K562 (cell line): ENCODE measurements around the gene RNF121. TPM values are rescaled to one million over a fixed set of nuclear protein-coding genes. Genes with fewer than 3 reads are reported as not detected.

Source experiments
- ATAC-seq: fragments of 200-7000 bp; cut with Tn5 transposase; 3 replicates; pipeline ENCODE4 v1.9.1; 2020; ENCODE audit warnings: moderate library complexity
- BruUV-seq: library from RNA; stranded (reverse); fragments of 400-500 nt; replicated peaks from 2 replicates; lab custom pipeline; 2021; lab: Mats Ljungman, UMichigan
- CTCF ChIA-PET: fragments of 300-600 bp; formaldehyde crosslinking; extraction: SDS; loops from one replicate; lab custom pipeline; 2021; ENCODE audit warnings: low intra/inter-chr PET ratio; lab: Yijun Ruan, JAX
- POLR2A ChIA-PET: fragments of 300-600, 350-650 bp; sonication (Branson Sonifier 250); formaldehyde crosslinking; extraction: SDS; loops from one replicate; lab custom pipeline; 2021; ENCODE audit warnings: antibody characterized with exemption, inconsistent platforms; lab: Yijun Ruan, JAX
- DNase-seq, 4 experiments: peaks; one replicate each; pipeline versions ENCODE4 v3.0.0 to v3.0.0-alpha.2; 2011 to 2018; ENCODE audit warnings: low spot score in 3 of 4, mixed read lengths in 3 of 4; ENCODE audit errors: extremely low read depth in 1 of 4
- FAIRE-seq: peaks from 2 replicates; lab custom pipeline; 2011; peaks lifted over from hg19 to GRCh38; lab: Jason Lieb, UNC
- H2AFZ ChIP-seq: 2 replicates; pipeline ENCODE4 v1.6.0; 2011; ENCODE audit warnings: low read depth, low read length, control low read depth, inconsistent platforms
- H3K27ac ChIP-seq: fragments of 200-600 bp; 3 replicates; pipeline ENCODE4 v1.8.0; 2011; ENCODE audit warnings: low read depth, mild to moderate bottlenecking, control low read depth, inconsistent platforms, low read length, moderate library complexity, mixed read lengths; ENCODE audit errors: extremely low read depth
- H3K27me3 ChIP-seq, 2 experiments: fragments of 300-600 bp in 1 of 2; 2 replicates in 1 of 2; 3 replicates in 1 of 2; pipeline versions ENCODE4 v1.6.0 to v1.8.0; 2011; ENCODE audit warnings: inconsistent platforms in 2 of 2, low read length in 2 of 2, mild to moderate bottlenecking in 1 of 2, mixed read lengths in 1 of 2, moderate library complexity in 1 of 2; ENCODE audit not compliant: control insufficient read depth in 2 of 2, insufficient read depth in 2 of 2
- H3K36me3 ChIP-seq: fragments of 300-600 bp; 3 replicates; pipeline ENCODE4 v1.8.0; 2011; ENCODE audit warnings: mild to moderate bottlenecking, low read length, inconsistent platforms; ENCODE audit not compliant: control insufficient read depth, insufficient read depth
- H3K4me1 ChIP-seq, 2 experiments: fragments of 200-600 bp in 1 of 2; replicated peaks in 1 of 2; 2 replicates in 1 of 2; 3 replicates in 1 of 2; pipeline versions ENCODE4 v1.5.1 to v1.8.0; 2011; ENCODE audit warnings: inconsistent platforms in 2 of 2, low read length in 2 of 2, mild to moderate bottlenecking in 1 of 2, mixed read lengths in 1 of 2, moderate library complexity in 1 of 2; ENCODE audit not compliant: control insufficient read depth in 2 of 2, insufficient read depth in 2 of 2
- H3K4me2 ChIP-seq: 2 replicates; pipeline ENCODE4 v1.6.1; 2011; ENCODE audit warnings: low read length, control low read depth, inconsistent platforms, mixed read lengths; ENCODE audit not compliant: insufficient read depth
- H3K4me3 ChIP-seq: fragments of 200-600 bp; sonication (generic), shearing (Covaris generic); 2 replicates; pipeline ENCODE4 v1.5.1; 2016; ENCODE audit warnings: control low read depth, inconsistent platforms
- H3K79me2 ChIP-seq: fragments of 200-600 bp; 3 replicates; pipeline ENCODE4 v1.8.0; 2011; ENCODE audit warnings: low read length, inconsistent platforms; ENCODE audit not compliant: control insufficient read depth, insufficient read depth
- H3K9ac ChIP-seq, 2 experiments: 2 replicates each; pipeline versions ENCODE4 v1.6.0 to v1.6.1; 2011; ENCODE audit warnings: low read depth in 2 of 2, low read length in 2 of 2, control low read depth in 1 of 2, inconsistent platforms in 1 of 2, mild to moderate bottlenecking in 1 of 2, mixed read lengths in 1 of 2; ENCODE audit not compliant: insufficient read depth in 1 of 2
- H3K9me1 ChIP-seq: one replicate; pipeline ENCODE4 v1.6.0; 2011; ENCODE audit warnings: inconsistent platforms, mild to moderate bottlenecking, low read length, moderate library complexity; ENCODE audit not compliant: control insufficient read depth, insufficient read depth
- H3K9me3 ChIP-seq: replicated peaks from 2 replicates; pipeline ENCODE4 v1.5.1; 2011; ENCODE audit warnings: low read depth, low read length, inconsistent platforms; ENCODE audit not compliant: control insufficient read depth, insufficient read depth
- H4K20me1 ChIP-seq: replicated peaks from 2 replicates; pipeline ENCODE4 v1.6.1; 2011; ENCODE audit warnings: low read length, inconsistent platforms, mixed read lengths; ENCODE audit not compliant: control insufficient read depth, insufficient read depth
- ERF ChIP-seq: fragments of 450-650 bp; formaldehyde crosslinking; IDR thresholded peaks from 2 replicates; pipeline ENCODE4 v1.4.0; 2020; ENCODE audit warnings: mild to moderate bottlenecking, mixed read lengths
- POLR2A ChIP-seq: fragments of 450-650 bp; conservative IDR thresholded peaks from 2 replicates; pipeline ENCODE4 v1.6.1; 2016
- RNF2 ChIP-seq: sonication (generic); IDR thresholded peaks from 2 replicates; pipeline ENCODE4 v1.6.1; 2016
- SPI1 ChIP-seq: IDR thresholded peaks from 2 replicates; pipeline ENCODE4 v1.6.1; 2011; ENCODE audit warnings: low read depth, low read length, control low read depth, borderline replicate concordance
- XRCC4 ChIP-seq: IDR thresholded peaks from one replicate; pipeline ENCODE4 v1.6.1; 2011; ENCODE audit not compliant: insufficient read depth, insufficient read length; ENCODE audit errors: extremely low read depth
- ZNF551 ChIP-seq: fragments of 250-450 bp; sonication (Bioruptor Pico); IDR thresholded peaks from 2 replicates; pipeline ENCODE4 v1.5.0; 2021; ENCODE audit warnings: mild to moderate bottlenecking, moderate library complexity
- WGBS: fragments of 100-300 bp; shearing (Covaris generic); methylation state at CpG from one replicate; pipeline ENCODE4 v1.1.6; 2016; ENCODE audit warnings: low coverage, mixed read lengths; ENCODE audit not compliant: insufficient coverage; ENCODE audit errors: missing lambda C conversion rate; 5-methylcytosine and 5-hydroxymethylcytosine counted together
- in situ Hi-C: fragments of 300-500 bp; cut with MboI; formaldehyde crosslinking; loops from 4 replicates; pipeline ENCODE4 v1.15.0; 2018; ENCODE audit warnings: inconsistent platforms, mixed read lengths
- intact Hi-C: fragments of 100-400 bp; cut with micrococcal nuclease; formaldehyde crosslinking; loops from 2 replicates; pipeline ENCODE4 v1.14.2; 2022
- polyA plus RNA-seq, 8 experiments: library from polyadenylated mRNA; depleted of rRNA in 4 of 8; stranded (reverse) in 5 of 8; unstranded in 3 of 8; fragments of >200 nt; fragmentation: Nextera tagmentation in 2 of 8; fragmentation: Illumina TruSeq in 1 of 8; extraction: Ambion mirVana in 2 of 8; extraction: Trizol in 1 of 8; gene quantifications; 2 replicates each; pipeline versions ENCODE4 v1.2.1 to v1.2.3, GENCODE V29; 2011 to 2014; ENCODE audit warnings: inconsistent platforms in 1 of 8, missing spikeins in 1 of 8
- total RNA-seq, 7 experiments: library from RNA; depleted of rRNA in 6 of 7; stranded (reverse); fragments of >200 nt in 6 of 7; fragmentation: Illumina TruSeq in 2 of 7; extraction: Trizol in 2 of 7; gene quantifications; 2 replicates each; pipeline versions ENCODE4 v1.2.1 to v1.2.3, GENCODE V29; 2011 to 2021; ENCODE audit warnings: low replicate concordance in 1 of 7
- TF ChIP-seq, protein P1 (sequence below), 2 experiments: fragments of 150-350 bp in 1 of 2; IDR thresholded peaks; 2 replicates each; pipeline ENCODE4 v1.6.1; 2012 to 2016; ENCODE audit warnings: low read depth in 2 of 2, low read length in 2 of 2, mild to moderate bottlenecking in 1 of 2, moderate library complexity in 1 of 2
- TF ChIP-seq, protein P2 (sequence below): sonication (generic); formaldehyde crosslinking; IDR thresholded peaks from 2 replicates; pipeline ENCODE4 v1.4.0; 2020; ENCODE audit warnings: mild to moderate bottlenecking, missing genetic modification reagents

Gene RNF121
- total and polyA plus RNA-seq, 9 of the 15 experiments (the other 6 are each of a cell fraction or from before 2014, with no cell fraction given) = 8.0 to 63.4 (median 20.5) TPM

DNA sequence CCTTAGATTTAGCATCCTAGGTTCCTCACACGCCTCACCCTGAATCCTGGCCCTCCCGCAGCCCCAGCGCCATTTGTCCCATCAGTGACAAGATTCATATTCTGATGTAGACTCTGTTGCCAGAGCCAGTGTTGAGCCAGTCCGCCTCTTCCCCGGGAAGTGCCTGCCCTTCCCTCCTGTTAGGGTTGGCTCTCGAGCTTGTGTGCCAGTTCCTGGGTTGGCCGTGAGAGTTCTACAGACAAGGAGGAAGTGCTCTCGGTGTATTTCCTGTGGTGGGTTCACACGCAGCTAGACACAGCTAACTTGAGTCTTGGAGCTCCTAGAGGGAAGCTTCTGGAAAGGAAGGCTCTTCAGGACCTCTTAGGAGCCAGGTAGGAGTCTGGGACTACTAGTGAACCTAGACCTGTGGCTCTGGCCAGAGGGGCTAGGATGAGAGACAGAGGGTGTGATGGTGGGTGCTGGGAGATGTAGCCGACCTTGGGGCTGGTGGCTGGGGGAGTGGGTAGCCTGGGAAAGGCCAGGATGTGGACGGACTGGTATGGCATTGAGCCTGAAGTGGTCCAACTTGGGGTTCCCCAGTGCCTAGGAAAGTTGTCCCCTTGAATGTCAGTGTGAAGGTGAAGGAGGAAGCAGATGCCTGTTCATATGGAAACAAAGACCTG lies 69.9 kb downstream of the RNF121 start, which contains the start of gene IL18BP:
Gene IL18BP (plus strand): TSS at position 261 of the 662 bp plus-strand sequence. CDS start 1,076 bp downstream, outside the sequence.
- no peaks in the 10 kb centered on the region for H3K79me2 ChIP-seq
- ATAC-seq = no peak
- H3K4me2 ChIP-seq = peak within 1 kb of the TSS; percentile 42; the same call in 1 of the 2 replicates
- 83% methylated on average over 8 of the region's 11 CpGs for WGBS
- no peak within 1 kb of the TSS for H3K4me3 ChIP-seq
- peaks cover 14% of the 10 kb centered on the region for H3K9me1 ChIP-seq
- H3K9ac ChIP-seq = peak within 1 kb of the TSS; percentile 30 to 59; a peak in 2 of 4 replicates
- H4K20me1 ChIP-seq = peaks cover 10% of the 10 kb centered on the region
- H3K36me3 ChIP-seq = peaks cover 59% of the 10 kb centered on the region; the same call in 2 of the 3 replicates
- no peaks in the 10 kb centered on the region for H3K27me3 ChIP-seq
- intact Hi-C loops = loop anchor here (5.0 kb wide), 1 partner anchor 136 kb away; no protein-coding TSS in a partner anchor
- BruUV-seq = no TSS peak
- H3K4me1 ChIP-seq = peaks cover 48 to 73% of the 10 kb centered on the region in 2 experiments
- in situ Hi-C loops = no loop called here
- no peaks in the 10 kb centered on the region for H3K9me3 ChIP-seq
- DNase-seq = no peak
- peak within 1 kb of the TSS; percentile 34 for H3K27ac ChIP-seq
- no peak within 1 kb of the TSS for H2AFZ ChIP-seq
- ChIA-PET CTCF (no interaction called here), POLR2A (interaction anchor here (0.6 to 2.1 kb wide), 5 partner anchors 11 to 376 kb away, joined by 3 to 10 read pairs (median 4); no protein-coding TSS in a partner anchor)
- no peak for FAIRE-seq
- no peak for TF ChIP-seq XRCC4
- 0 out of 2 replicates have a peak, but pooled peaks have one; percentile 12 for TF ChIP-seq POLR2A
- peak; percentile 28; the same call in 1 of the 2 replicates for TF ChIP-seq SPI1
- TF ChIP-seq RNF2 = no peak
- no peak for TF ChIP-seq ZNF551
- TF ChIP-seq, protein P1, sequence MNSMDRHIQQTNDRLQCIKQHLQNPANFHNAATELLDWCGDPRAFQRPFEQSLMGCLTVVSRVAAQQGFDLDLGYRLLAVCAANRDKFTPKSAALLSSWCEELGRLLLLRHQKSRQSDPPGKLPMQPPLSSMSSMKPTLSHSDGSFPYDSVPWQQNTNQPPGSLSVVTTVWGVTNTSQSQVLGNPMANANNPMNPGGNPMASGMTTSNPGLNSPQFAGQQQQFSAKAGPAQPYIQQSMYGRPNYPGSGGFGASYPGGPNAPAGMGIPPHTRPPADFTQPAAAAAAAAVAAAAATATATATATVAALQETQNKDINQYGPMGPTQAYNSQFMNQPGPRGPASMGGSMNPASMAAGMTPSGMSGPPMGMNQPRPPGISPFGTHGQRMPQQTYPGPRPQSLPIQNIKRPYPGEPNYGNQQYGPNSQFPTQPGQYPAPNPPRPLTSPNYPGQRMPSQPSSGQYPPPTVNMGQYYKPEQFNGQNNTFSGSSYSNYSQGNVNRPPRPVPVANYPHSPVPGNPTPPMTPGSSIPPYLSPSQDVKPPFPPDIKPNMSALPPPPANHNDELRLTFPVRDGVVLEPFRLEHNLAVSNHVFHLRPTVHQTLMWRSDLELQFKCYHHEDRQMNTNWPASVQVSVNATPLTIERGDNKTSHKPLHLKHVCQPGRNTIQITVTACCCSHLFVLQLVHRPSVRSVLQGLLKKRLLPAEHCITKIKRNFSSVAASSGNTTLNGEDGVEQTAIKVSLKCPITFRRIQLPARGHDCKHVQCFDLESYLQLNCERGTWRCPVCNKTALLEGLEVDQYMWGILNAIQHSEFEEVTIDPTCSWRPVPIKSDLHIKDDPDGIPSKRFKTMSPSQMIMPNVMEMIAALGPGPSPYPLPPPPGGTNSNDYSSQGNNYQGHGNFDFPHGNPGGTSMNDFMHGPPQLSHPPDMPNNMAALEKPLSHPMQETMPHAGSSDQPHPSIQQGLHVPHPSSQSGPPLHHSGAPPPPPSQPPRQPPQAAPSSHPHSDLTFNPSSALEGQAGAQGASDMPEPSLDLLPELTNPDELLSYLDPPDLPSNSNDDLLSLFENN (IDR thresholded peaks at IDR 0.05; ENCODE audit: low read depth in 2 of 2, low read length in 2 of 2) = no peak
- no peak for TF ChIP-seq ERF (CRISPR knock-in tag)
- TF ChIP-seq, protein P2, sequence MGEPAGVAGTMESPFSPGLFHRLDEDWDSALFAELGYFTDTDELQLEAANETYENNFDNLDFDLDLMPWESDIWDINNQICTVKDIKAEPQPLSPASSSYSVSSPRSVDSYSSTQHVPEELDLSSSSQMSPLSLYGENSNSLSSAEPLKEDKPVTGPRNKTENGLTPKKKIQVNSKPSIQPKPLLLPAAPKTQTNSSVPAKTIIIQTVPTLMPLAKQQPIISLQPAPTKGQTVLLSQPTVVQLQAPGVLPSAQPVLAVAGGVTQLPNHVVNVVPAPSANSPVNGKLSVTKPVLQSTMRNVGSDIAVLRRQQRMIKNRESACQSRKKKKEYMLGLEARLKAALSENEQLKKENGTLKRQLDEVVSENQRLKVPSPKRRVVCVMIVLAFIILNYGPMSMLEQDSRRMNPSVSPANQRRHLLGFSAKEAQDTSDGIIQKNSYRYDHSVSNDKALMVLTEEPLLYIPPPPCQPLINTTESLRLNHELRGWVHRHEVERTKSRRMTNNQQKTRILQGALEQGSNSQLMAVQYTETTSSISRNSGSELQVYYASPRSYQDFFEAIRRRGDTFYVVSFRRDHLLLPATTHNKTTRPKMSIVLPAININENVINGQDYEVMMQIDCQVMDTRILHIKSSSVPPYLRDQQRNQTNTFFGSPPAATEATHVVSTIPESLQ (CRISPR knock-in tag) = no peak
